H1 (cell line): Measurements from ENCODE around the gene AK2. TPM values are rescaled to one million over a fixed set of nuclear protein-coding genes. Genes with fewer than 3 reads are reported as not detected.

ENCODE experiments used
- CTCF ChIA-PET: fragments of 300-600 bp; sonication (Branson Sonifier 250); formaldehyde crosslinking; loops from one replicate; lab custom pipeline; 2021; ENCODE audit not compliant: partially characterized antibody; lab: Charles Lee
- POLR2A ChIA-PET: fragments of 300-600 bp; sonication (Branson Sonifier 250); formaldehyde crosslinking; loops from one replicate; lab custom pipeline; 2021; ENCODE audit warnings: inconsistent platforms; ENCODE audit not compliant: partially characterized antibody; lab: Charles Lee
- DNase-seq, 2 experiments: peaks; one replicate each; pipeline versions ENCODE4 v3.0.0 to v3.0.0-alpha.2; 2010 to 2022; ENCODE audit warnings: low spot score in 2 of 2, low read depth in 1 of 2, mixed read lengths in 1 of 2
- FAIRE-seq: peaks from 2 replicates; lab custom pipeline; 2011; peaks lifted over from hg19 to GRCh38; lab: Jason Lieb, UNC
- H2AFZ ChIP-seq: 2 replicates; pipeline ENCODE4 v1.8.1; 2012; ENCODE audit warnings: low read length, inconsistent platforms
- H2AK5ac ChIP-seq: 2 replicates; pipeline ENCODE4 v1.6.1; 2013; ENCODE audit warnings: low read depth, low read length
- H2BK120ac ChIP-seq: replicated peaks from 2 replicates; pipeline ENCODE3; 2013; ENCODE audit warnings: low read depth, low read length, inconsistent platforms
- H2BK12ac ChIP-seq: 2 replicates; pipeline ENCODE4 v1.6.1; 2013; ENCODE audit warnings: low read depth, low read length
- H2BK15ac ChIP-seq: 2 replicates; pipeline ENCODE4 v1.6.1; 2013; ENCODE audit warnings: low read length
- H2BK20ac ChIP-seq: 2 replicates; pipeline ENCODE4 v1.6.1; 2013; ENCODE audit warnings: low read length
- H2BK5ac ChIP-seq: 2 replicates; pipeline ENCODE4 v1.6.1; 2013; ENCODE audit warnings: low read depth, low read length
- H3K14ac ChIP-seq: 2 replicates; pipeline ENCODE4 v1.6.1; 2013; ENCODE audit warnings: inconsistent platforms; ENCODE audit not compliant: insufficient read length
- H3K18ac ChIP-seq: 2 replicates; pipeline ENCODE4 v1.6.1; 2013; ENCODE audit warnings: low read length; ENCODE audit errors: extremely low read depth
- H3K23ac ChIP-seq: 2 replicates; pipeline ENCODE4 v1.6.1; 2013; ENCODE audit warnings: inconsistent platforms; ENCODE audit not compliant: insufficient read length
- H3K23me2 ChIP-seq: 2 replicates; pipeline ENCODE4 v1.6.1; 2013; ENCODE audit warnings: low read depth, low read length
- H3K27ac ChIP-seq: 2 replicates; pipeline ENCODE4 v1.6.1; 2011; ENCODE audit warnings: low read depth, low read length, inconsistent platforms
- H3K27me3 ChIP-seq, 4 experiments: replicated peaks in 1 of 4; 1 replicate in 1 of 4; 2 replicates in 3 of 4; pipeline versions ENCODE4 v1.6.1 to v1.8.1; 2011 to 2013; ENCODE audit warnings: low read length in 3 of 4, mild to moderate bottlenecking in 3 of 4, inconsistent platforms in 2 of 4, mixed read lengths in 2 of 4, moderate library complexity in 1 of 4; ENCODE audit not compliant: control insufficient read depth in 3 of 4, insufficient read depth in 3 of 4; ENCODE audit errors: extremely low read depth in 1 of 4
- H3K36me3 ChIP-seq, 4 experiments: 2 replicates each; pipeline versions ENCODE4 v1.6.1 to v1.8.1; 2011 to 2013; ENCODE audit warnings: mild to moderate bottlenecking in 4 of 4, low read length in 3 of 4, moderate library complexity in 2 of 4, control low read depth in 1 of 4, inconsistent platforms in 1 of 4; ENCODE audit not compliant: insufficient read depth in 4 of 4, control insufficient read depth in 2 of 4
- H3K4ac ChIP-seq: replicated peaks from 2 replicates; pipeline ENCODE3; 2013; ENCODE audit warnings: low read length, low read depth, mixed read lengths, inconsistent platforms; ENCODE audit not compliant: insufficient read length
- H3K4me1 ChIP-seq, 4 experiments: replicated peaks in 1 of 4; 1 replicate in 1 of 4; 2 replicates in 3 of 4; pipeline versions ENCODE4 v1.6.1 to v1.8.1; 2011 to 2013; ENCODE audit warnings: low read length in 3 of 4, inconsistent platforms in 2 of 4, mixed read lengths in 1 of 4; ENCODE audit not compliant: insufficient read depth in 4 of 4, control insufficient read depth in 3 of 4
- H3K4me2 ChIP-seq, 2 experiments: 2 replicates each; pipeline versions ENCODE4 v1.6.1 to v1.8.1; 2011 to 2013; ENCODE audit warnings: low read depth in 2 of 2, low read length in 2 of 2, control low read depth in 1 of 2, inconsistent platforms in 1 of 2, mild to moderate bottlenecking in 1 of 2; ENCODE audit not compliant: insufficient read depth in 1 of 2
- H3K4me3 ChIP-seq, 4 experiments: fragments of 200-600, 300-600 bp in 1 of 4; sonication (generic), shearing (Covaris generic), sonication (Bioruptor Twin) in 1 of 4; 2 replicates each; pipeline versions ENCODE4 v1.5.1 to v1.8.1; 2011 to 2016; ENCODE audit warnings: low read length in 4 of 4, low read depth in 3 of 4, control low read depth in 2 of 4, inconsistent platforms in 2 of 4, mild to moderate bottlenecking in 2 of 4, mixed read lengths in 1 of 4, moderate library complexity in 1 of 4; ENCODE audit not compliant: insufficient read depth in 2 of 4; ENCODE audit errors: extremely low read depth in 1 of 4
- H3K56ac ChIP-seq: replicated peaks from 2 replicates; pipeline ENCODE3; 2013; ENCODE audit warnings: low read depth, mild to moderate bottlenecking, mixed read lengths, low read length, inconsistent platforms; ENCODE audit not compliant: insufficient read length
- H3K79me1 ChIP-seq: 2 replicates; pipeline ENCODE4 v1.6.1; 2013; ENCODE audit warnings: low read depth, low read length, control low read depth
- H3K79me2 ChIP-seq, 2 experiments: 2 replicates each; pipeline versions ENCODE4 v1.6.1 to v1.8.1; 2012 to 2013; ENCODE audit warnings: low read length in 2 of 2, mild to moderate bottlenecking in 2 of 2, inconsistent platforms in 1 of 2; ENCODE audit not compliant: insufficient read depth in 2 of 2, control insufficient read depth in 1 of 2
- H3K9ac ChIP-seq, 4 experiments: replicated peaks in 1 of 4; 1 replicate in 1 of 4; 2 replicates in 3 of 4; pipeline versions ENCODE4 v1.6.1 to v1.8.1; 2011 to 2013; ENCODE audit warnings: low read depth in 3 of 4, low read length in 3 of 4, control low read depth in 2 of 4, mild to moderate bottlenecking in 2 of 4, moderate library complexity in 2 of 4, inconsistent platforms in 1 of 4; ENCODE audit errors: extremely low read depth in 1 of 4
- H3K9me3 ChIP-seq, 2 experiments: 2 replicates each; pipeline versions ENCODE4 v1.6.1 to v1.8.1; 2012 to 2013; ENCODE audit warnings: mild to moderate bottlenecking in 2 of 2, moderate library complexity in 2 of 2, control low read depth in 1 of 2, inconsistent platforms in 1 of 2, low read depth in 1 of 2, low read length in 1 of 2, mixed read lengths in 1 of 2; ENCODE audit not compliant: insufficient read depth in 2 of 2
- H4K20me1 ChIP-seq, 2 experiments: replicated peaks in 1 of 2; 2 replicates each; pipeline versions ENCODE3 to v1.8.1; 2011 to 2013; ENCODE audit warnings: inconsistent platforms in 2 of 2, low read length in 2 of 2, mild to moderate bottlenecking in 1 of 2; ENCODE audit not compliant: insufficient read depth in 2 of 2, control insufficient read depth in 1 of 2
- H4K5ac ChIP-seq: 2 replicates; pipeline ENCODE4 v1.6.1; 2013; ENCODE audit warnings: low read length, low read depth, mixed read lengths, inconsistent platforms; ENCODE audit not compliant: insufficient read length
- H4K8ac ChIP-seq: 2 replicates; pipeline ENCODE4 v1.8.0; 2013; ENCODE audit warnings: mild to moderate bottlenecking, moderate library complexity, low read length, inconsistent platforms; ENCODE audit not compliant: insufficient read depth; ENCODE audit errors: extremely low read depth
- H4K91ac ChIP-seq: replicated peaks from 2 replicates; pipeline ENCODE3; 2013; ENCODE audit warnings: low read length, mixed read lengths, inconsistent platforms; ENCODE audit not compliant: insufficient read length
- BACH1 ChIP-seq: IDR thresholded peaks from 2 replicates; pipeline ENCODE4 v1.6.1; 2012; ENCODE audit warnings: low read length, improper control_type of control experiment
- NANOG ChIP-seq: IDR thresholded peaks from 2 replicates; pipeline ENCODE4 v1.6.1; 2011; ENCODE audit warnings: low read length, low read depth, mild to moderate bottlenecking, inconsistent platforms; ENCODE audit not compliant: insufficient read depth, poor library complexity, severe bottlenecking
- WGBS, 2 experiments: shearing (Covaris generic) in 1 of 2; methylation state at CpG; one replicate each; pipeline versions ENCODE4 v1.1.6 to v1.1.7; 2013 to 2015; ENCODE audit warnings: low lambda C conversion rate in 2 of 2, mixed read lengths in 2 of 2, inconsistent platforms in 1 of 2, low coverage in 1 of 2, missing lambda C conversion rate in 1 of 2; ENCODE audit not compliant: insufficient replicate concordance in 2 of 2, insufficient coverage in 1 of 2, insufficient read length in 1 of 2; ENCODE audit errors: extremely low coverage in 1 of 2, missing lambda C conversion rate in 1 of 2; 5-methylcytosine and 5-hydroxymethylcytosine counted together
- polyA plus RNA-seq, 7 experiments: library from polyadenylated mRNA; depleted of rRNA in 3 of 7; stranded (reverse) in 5 of 7; unstranded in 2 of 7; fragments of >200 nt in 5 of 7; fragments of 200-250 nt in 2 of 7; gene quantifications; 1 replicate in 5 of 7; 2 replicates in 1 of 7; 4 replicates in 1 of 7; pipeline versions ENCODE4 v1.2.1 to v1.2.3, GENCODE V29; 2011 to 2013; ENCODE audit warnings: missing spikeins in 2 of 7, mixed read lengths in 2 of 7
- total RNA-seq: library from RNA; stranded (reverse); fragmentation: NEBNext Ultra II Directional; extraction: Animal tissue kit (Norgen Biotek cat#: 25700); gene quantifications from 2 replicates; pipeline ENCODE4 v1.2.1, GENCODE V29; 2021

AK2 gene
- total and polyA plus RNA-seq, 2 of the 8 experiments (the other 6 are each of a cell fraction or from before 2014, with no cell fraction given) = 92.3 to 137 TPM

- Histone ChIP-seq H2AFZ (0 out of 2 replicates have a peak overlapping the region, but pooled peaks have one; percentile 9), H2BK20ac (no peak overlapping the region), H4K20me1 (no peaks in the 10 kb centered on the region), H3K4me2 (no peak overlapping the region), H3K79me1 (no peaks in the 10 kb centered on the region), H4K8ac (no peak overlapping the region), H2AK5ac (no peak overlapping the region), H3K27me3 (no peaks in the 10 kb centered on the region; a peak in 1 of 7 replicates), H3K9me3 (no peaks in the 10 kb centered on the region), H3K4me3 (no peak overlapping the region), H3K36me3 (no peaks in the 10 kb centered on the region), H3K23me2 (no peaks in the 10 kb centered on the region), H3K79me2 (no peaks in the 10 kb centered on the region), H4K5ac (no peak overlapping the region), H4K91ac (no peak overlapping the region), H3K4ac (no peak overlapping the region), H2BK15ac (no peak overlapping the region)
- no peak for DNase-seq
- CTCF ChIA-PET = interaction anchor here (1.4 to 4.7 kb wide), 3 partner anchors 14 to 17 kb away, joined by 5 to 29 read pairs (median 6); no protein-coding TSS in a partner anchor
- TF ChIP-seq BACH1 = no peak
- no peak for TF ChIP-seq NANOG
- TF ChIP-seq, all 59 proteins: peak for 0
- no CpG with 5 or more reads among the region's 2 CpGs for WGBS, 2 experiments
- Histone ChIP-seq H2BK5ac (no peak overlapping the region), H3K27ac (no peak overlapping the region), H3K18ac (no peak overlapping the region), H3K14ac (no peak overlapping the region), H2BK12ac (no peak overlapping the region), H2BK120ac (no peak overlapping the region), H3K23ac (no peak overlapping the region), H3K56ac (no peak overlapping the region), H3K9ac (no peak overlapping the region), H3K4me1 (no peaks in the 10 kb centered on the region)
- FAIRE-seq = no peak
- POLR2A ChIA-PET = interaction anchor here (1.6 kb wide), 1 partner anchor 175 kb away, joined by 3 read pairs; no protein-coding TSS in a partner anchor
These were observed 36.0 kb upstream of the AK2 start for GRCh38 chr1:33072707-33073106.
